Fibroblast of the aortic adventitia (primary cell): Measurements from ENCODE around the gene ZNF574. TPM values are rescaled to one million over a fixed set of nuclear protein-coding genes. Genes with fewer than 3 reads are reported as not detected.

Experiments
- DNase-seq: peaks from one replicate; pipeline ENCODE4 v3.0.0-alpha.2; 2010; ENCODE audit warnings: low read depth
- H3K4me3 ChIP-seq: 2 replicates; pipeline ENCODE4 v1.5.1; 2011; ENCODE audit warnings: low read depth, mild to moderate bottlenecking, control low read depth, low read length, moderate library complexity
- total RNA-seq: library from RNA; depleted of rRNA; stranded (reverse); fragments of >200 nt; gene quantifications from 2 replicates; pipeline ENCODE4 v1.2.3, GENCODE V29; 2012; ENCODE audit warnings: low replicate concordance
- TF ChIP-seq, protein P1 (sequence below): IDR thresholded peaks from 2 replicates; pipeline ENCODE4 v1.5.1; 2011; ENCODE audit warnings: mild to moderate bottlenecking, low read length, control low read depth, inconsistent platforms; ENCODE audit not compliant: insufficient read depth

The ZNF574 gene
- total RNA-seq, 1 donor, result 17.2 TPM

DNA sequence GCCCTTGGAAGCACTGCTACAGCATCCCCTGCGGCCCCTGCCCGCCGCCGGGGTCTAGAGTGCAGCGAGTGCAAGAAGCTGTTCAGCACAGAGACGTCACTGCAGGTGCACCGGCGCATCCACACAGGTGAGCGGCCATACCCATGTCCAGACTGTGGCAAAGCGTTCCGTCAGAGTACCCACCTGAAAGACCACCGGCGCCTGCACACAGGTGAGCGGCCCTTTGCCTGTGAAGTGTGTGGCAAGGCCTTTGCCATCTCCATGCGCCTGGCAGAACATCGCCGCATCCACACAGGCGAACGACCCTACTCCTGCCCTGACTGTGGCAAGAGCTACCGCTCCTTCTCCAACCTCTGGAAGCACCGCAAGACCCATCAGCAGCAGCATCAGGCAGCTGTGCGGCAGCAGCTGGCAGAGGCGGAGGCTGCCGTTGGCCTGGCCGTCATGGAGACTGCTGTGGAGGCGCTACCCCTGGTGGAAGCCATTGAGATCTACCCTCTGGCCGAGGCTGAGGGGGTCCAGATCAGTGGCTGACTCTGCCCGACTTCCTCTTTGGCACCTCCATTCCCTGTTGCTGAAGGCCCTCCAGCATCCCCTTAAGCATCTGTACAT, 4.9 kb downstream of the ZNF574 start:
- no peak overlapping the region for H3K4me3 ChIP-seq
- TF ChIP-seq, protein P1, sequence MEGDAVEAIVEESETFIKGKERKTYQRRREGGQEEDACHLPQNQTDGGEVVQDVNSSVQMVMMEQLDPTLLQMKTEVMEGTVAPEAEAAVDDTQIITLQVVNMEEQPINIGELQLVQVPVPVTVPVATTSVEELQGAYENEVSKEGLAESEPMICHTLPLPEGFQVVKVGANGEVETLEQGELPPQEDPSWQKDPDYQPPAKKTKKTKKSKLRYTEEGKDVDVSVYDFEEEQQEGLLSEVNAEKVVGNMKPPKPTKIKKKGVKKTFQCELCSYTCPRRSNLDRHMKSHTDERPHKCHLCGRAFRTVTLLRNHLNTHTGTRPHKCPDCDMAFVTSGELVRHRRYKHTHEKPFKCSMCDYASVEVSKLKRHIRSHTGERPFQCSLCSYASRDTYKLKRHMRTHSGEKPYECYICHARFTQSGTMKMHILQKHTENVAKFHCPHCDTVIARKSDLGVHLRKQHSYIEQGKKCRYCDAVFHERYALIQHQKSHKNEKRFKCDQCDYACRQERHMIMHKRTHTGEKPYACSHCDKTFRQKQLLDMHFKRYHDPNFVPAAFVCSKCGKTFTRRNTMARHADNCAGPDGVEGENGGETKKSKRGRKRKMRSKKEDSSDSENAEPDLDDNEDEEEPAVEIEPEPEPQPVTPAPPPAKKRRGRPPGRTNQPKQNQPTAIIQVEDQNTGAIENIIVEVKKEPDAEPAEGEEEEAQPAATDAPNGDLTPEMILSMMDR, result no peak
- no peak for DNase-seq

DNA sequence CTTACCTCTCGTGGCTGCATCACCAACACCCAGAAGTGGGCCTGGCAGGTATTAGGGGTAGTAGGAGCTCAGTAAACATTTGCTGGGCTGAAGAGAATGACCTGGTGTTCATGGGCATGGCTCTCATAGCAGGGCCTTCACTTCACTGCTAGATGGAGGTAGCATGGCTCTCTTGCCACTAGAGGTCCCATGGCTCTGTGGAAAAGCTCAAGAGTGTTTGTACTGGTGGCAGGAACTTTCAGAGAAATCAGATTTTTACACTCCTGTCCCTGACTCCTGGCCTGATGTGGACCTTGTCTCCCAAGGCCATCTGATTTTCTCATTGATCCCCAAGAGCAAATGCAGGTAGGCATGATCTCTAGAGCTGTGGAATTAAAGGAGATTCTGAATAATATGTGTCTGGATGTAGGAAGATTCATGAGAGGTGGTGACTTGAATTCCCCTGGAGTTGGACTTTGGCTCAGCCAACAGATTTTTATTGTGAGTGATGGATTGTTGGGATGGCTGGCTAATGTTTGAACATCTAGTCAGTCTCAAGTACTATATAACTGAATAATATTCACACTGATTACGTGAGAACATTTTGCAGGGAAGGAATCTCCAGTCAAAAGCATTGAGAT, 5.7 kb downstream of the ZNF574 start:
- peak; percentile 56 for DNase-seq
- no peak overlapping the region for H3K4me3 ChIP-seq
- TF ChIP-seq, protein P1, result peak; percentile 68

DNA sequence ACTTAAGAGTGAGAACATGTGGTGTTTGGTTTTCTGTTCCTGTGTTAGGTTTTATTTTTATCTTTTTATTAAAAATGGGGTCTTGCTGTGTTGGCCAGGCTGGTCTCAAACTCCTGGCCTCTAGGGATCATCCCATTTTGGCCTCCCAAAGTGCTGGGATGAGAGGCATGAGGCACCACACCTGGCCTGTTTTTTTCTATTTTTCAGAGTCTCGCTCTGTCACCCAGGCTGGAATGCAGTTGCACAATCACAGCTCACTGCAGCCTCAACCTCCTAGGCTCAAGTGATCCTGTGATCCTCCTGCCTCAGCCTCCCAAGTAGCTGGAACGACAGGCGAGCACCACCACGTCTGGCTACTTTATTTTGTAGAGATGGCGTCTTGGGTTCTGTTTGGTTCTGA, 7.6 kb downstream of the ZNF574 start:
- no peak overlapping the region for H3K4me3 ChIP-seq
- DNase-seq, result no peak
- TF ChIP-seq, protein P1, result no peak

DNA sequence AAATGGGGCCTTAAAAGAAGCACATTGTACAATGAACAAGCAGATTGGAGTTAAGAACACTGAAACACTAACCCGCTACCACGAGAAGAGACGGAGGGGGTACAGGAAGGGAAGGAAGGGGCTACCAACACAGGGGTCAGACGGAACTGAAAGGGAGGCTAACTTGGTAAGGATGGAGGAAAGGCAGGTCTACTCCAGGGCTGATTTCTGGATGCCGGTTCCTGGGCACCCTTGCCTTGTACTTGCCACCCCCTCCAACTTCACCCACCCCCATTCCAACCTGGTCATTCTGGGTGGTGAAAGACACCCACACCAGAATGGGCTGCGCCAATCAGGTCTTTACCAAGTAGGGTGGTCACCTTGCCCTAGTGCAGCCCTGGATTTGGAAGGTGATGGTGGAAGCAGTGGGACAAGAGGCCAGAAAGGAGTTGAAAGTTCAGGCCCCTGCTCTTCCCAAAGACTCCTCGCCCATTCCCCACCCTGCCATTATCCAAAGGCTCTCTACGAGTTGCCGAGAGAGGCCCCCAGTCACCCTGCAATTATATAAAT, 10.3 kb downstream of the ZNF574 start:
- DNase-seq, result no peak
- no peak overlapping the region for H3K4me3 ChIP-seq
- TF ChIP-seq, protein P1, result no peak

DNA sequence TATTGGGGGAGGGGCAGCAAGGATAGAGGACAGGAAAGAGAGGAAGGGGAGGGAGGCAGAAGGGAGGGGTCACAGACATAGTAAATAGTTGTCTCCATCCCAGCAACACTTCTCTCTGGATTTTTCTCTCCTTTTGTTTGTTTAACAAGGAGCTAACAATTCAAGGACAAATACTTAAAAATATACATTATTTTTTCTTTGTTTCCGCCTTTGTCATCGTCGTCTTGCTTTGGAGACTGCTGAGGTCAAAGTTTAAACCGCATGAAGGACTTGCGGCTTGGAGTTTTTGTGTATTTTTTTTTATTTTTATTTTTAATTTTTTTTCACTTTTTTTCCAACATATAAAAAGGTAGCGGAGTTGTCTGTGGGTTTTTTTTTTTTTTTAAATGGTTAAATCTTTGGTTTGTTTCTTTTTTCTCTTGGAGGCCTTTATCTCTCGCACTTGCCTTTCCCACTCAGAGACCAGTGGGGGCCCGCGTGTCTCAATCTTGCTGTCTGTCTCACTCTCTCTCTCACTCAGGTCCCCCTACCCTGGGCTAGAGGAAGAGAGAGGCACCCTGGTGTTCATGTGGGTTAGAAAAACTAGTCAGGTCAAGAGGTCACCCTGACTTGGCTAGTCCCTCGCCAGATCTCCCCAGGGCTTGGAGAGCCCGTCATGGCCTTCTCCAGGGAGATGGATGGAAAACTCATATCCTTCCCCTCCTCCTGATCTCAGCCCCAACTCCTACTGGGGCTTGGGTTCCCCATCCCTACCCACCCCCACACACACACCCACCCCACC, 11.0 kb downstream of the ZNF574 start:
- no peak overlapping the region for H3K4me3 ChIP-seq
- TF ChIP-seq, protein P1, result no peak
- DNase-seq, result no peak

DNA sequence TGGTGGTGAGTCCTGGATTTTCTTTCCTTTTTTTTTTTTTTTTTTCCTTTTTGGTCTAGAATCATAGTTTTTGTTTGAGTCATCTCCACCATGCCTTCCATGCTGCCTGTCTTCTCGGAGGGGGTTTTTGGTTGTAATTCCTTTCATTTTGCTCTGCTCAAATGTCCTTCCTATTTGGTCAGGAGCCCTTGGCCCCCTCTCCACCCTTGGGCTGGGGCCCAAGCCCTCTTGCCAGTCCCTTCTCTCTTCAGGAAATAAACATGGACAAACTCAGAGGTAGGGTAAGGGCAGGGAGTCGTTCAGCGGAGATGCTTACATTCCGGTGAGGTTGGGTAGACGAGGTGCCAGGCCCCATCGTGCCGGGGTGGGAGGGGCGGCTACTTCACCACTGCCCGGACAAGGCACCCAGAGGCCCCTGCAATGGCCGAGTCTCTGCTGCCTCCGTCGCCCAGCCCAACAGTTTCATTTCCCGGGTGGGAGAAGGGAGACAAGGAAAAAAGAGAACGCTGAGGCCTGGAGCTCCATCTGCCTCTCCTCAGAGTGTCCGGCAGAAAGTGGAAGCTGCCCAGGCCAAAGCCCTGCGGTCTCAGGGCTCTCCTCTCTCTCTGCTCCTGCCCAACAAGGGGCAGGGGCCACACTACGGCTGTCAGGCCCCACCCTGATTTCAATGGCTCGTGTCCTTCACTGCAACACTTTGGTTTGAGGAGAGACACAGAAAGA, 12.7 kb downstream of the ZNF574 start:
- TF ChIP-seq, protein P1, result no peak
- DNase-seq, result peak; percentile 82
- peak overlapping the region; percentile 17 for H3K4me3 ChIP-seq
